GM12891 (cell line): ENCODE measurements around the gene TMEM135.

Source experiments
- POLR2A ChIP-seq: IDR thresholded peaks from 2 replicates; pipeline ENCODE4 v1.6.1; 2011; ENCODE audit warnings: low read depth, low read length, control low read depth
- POLR2AphosphoS5 ChIP-seq: IDR thresholded peaks from 2 replicates; pipeline ENCODE4 v1.6.1; 2011; ENCODE audit warnings: low read depth, low read length, control low read depth

GRCh38 chr11:87137711-87138110 is 100.0 kb downstream of the TMEM135 start:
- TF ChIP-seq POLR2AphosphoS5 (no peak), POLR2A (no peak)
